GM21717 (cell line): Measurements from ENCODE around the gene SPTBN2.

Experiments
- ATAC-seq: cut with Tn5 transposase; IDR thresholded peaks from one replicate; pipeline ENCODE4 v1.9.1; 2021; ENCODE audit warnings: mild to moderate bottlenecking, moderate library complexity; ENCODE audit not compliant: unreplicated experiment

The SPTBN2 gene

DNA sequence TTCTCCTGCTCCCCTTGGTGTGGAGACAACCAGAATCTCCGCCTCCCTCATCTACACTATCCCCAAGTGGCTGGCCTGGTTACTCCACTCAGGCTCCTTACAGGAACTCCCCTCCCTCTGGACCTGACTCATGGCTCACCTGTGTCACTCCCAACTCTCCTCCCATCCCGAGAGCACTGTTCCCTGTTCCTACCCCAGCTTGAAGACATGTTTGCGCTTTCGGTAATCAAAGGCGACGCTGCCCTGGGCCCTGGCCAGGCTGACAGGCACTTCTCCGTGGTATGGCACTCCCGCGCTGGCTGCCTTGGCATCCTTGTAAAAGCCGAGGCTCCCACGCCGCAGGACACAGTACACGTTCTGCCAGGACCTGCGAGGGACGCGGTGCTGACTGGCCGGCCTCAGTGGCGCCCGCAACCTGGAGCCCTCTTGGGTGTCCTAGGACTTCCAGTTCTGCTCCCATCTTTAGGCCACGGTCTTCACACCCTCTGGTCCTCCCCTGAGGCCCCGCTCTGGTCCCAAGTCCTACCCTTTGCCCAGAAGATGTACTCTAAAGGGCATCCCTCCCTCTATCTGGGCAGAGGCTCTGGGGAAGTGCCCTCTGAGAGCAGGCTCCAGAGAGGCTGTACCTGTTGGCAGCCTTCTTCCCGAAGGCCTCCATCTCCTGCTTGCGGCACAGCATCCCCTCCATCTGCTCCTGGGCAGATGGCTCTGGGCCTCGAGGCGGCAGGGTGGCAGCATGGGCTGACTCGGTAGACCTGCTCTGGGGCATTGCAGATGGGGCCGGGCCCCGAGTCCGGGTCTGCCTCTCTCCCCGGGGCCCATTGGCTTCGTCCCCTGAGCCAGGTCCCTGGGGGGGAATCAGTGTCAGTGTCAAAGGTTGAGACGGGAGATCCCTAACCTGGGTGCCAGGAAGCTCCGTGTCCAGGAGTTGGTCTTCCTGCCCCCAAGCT lies 41.9 kb downstream of the SPTBN2 start:
- no peak for ATAC-seq

DNA sequence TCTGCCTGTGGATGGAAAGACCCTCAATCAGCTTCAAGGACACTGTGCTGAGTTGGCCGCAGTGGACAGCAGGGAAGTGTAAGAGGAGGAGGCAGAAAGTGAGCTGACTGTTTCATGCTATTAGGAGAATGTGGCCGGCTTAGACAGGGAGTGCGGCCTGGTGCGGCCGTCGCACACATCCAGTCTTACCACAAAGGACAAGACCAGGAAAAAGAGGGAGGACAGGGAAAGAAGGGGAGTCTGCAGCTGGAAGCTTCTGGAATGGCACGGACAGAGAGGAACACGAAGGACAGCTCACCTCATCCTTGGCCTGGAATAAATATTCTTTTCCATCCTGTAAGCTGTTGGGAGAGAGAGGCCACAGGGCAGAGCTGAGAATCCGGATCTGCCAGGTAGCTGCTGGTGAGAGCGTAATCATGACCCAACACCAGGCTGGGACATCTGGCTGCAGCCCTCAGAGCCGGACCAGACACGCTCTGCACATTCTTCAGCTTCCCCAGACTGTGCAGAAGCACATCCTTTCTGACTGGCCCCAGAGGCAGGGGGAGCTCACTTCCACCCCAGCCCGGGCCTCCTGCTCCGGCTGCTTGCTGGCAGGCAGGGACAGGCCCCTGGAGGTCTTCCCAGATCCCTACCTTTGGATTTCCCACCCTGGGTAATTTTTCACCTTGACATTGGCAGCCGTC lies 42.8 kb downstream of the SPTBN2 start:
- no peak for ATAC-seq

DNA sequence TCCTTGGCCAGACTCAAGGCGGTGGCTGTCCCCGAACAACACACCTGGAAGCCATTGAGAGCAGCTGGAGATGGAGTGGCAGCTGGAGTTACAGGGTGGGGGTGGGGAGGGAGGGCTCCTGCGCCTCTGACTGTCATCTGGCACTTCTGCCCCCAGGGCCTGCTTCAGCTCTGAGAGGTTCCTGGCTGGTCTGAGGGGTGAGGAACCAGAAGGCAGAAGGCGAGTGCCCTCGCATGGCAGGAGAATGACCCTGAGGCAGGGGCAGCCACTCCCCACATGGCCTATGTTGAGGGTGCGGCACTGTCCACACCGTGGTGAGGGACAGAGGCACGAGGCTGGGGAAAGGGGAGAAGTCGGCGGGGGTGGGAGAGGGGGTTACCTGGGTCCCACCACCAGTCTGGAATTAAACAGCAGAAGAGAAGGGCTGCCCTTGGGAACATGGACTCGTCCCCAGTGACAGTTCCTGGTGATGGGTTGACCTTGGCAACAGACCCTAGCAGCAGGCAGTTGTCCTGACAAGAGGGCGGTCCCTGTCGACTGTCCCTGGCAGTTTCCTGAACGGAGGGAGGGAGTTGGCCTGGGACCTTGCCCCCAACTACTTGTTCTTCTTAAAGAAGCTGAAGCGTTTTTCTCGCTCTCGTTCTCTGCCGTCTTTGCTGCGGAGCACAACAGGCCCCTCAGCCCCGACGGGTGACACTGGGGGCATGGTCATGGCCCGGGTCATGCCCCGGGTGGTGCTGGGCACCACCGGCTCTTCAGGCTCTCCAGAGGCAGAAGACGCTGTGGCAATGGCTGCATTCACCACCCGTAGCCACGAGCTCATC lies 43.5 kb downstream of the SPTBN2 start:
- no peak for ATAC-seq

DNA sequence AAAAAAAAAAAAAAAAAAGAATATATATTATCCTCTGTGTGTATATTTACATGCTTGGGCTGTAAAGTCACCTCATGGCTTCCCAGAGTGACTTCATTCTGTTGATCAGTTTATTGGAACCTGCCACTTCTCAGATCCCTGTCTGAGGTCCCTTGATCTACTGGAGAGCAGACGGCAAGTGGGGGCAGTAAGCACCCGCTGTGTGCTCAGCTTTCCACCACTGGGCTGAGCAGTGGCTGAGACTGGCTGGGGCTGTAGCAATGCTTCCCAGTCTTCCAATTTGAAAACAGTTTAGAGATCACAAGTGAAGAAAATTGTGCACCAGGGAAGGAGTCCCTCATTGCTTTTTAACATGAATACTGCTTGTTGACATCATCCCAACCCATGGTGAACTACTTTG lies 44.4 kb downstream of the SPTBN2 start:
- no peak for ATAC-seq

DNA sequence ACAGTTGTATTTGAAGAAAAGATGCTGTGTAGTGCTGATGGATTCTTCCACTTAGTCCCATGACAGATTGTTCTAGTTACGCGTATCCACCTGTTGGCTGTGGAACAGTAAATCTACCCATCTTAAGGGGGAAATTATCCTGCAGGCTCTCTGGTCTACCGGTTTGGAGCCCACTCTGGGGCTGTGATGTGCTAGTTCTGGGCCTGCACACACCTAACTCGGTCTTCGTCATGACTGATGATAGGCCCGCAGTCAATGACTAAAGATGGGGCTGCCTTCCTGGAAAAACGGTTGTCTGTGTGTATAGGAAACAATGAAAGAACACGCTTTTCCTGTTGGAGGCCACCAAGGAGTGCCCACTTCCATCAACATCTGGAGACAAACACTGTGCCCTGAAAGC lies 45.1 kb downstream of the SPTBN2 start:
- no peak for ATAC-seq

DNA sequence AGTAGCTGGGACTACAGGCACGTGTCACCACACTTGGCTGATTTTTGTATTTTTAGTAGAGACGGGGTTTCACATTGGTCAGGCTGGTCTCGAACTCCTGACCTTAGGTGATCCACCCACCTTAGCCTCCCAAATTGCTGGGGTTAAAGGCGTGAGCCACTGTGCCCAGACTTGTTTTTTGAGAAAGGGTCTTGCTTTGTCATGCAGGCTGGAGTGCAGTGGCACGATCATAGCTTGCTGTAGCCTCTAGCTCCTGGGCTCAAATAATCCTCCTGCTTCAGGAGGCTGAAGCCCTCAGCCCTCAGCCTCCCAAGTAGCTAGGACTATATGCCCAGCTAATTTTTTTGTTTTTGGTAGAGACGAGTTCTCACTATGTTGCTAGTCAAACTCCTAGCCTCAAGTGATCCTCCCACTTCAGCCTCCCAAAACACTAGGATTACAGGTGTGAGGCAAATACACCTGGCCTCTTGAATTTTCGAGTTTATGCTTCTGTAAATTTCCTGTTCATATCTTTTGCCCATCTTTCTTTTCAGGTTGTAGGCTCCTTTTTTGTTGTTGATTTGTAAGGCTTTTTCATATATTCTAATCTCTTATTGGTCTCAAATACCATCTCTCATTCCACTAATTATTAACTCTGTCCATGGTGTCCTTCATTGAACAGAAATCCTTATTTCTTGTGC lies 47.9 kb downstream of the SPTBN2 start:
- no peak for ATAC-seq

DNA sequence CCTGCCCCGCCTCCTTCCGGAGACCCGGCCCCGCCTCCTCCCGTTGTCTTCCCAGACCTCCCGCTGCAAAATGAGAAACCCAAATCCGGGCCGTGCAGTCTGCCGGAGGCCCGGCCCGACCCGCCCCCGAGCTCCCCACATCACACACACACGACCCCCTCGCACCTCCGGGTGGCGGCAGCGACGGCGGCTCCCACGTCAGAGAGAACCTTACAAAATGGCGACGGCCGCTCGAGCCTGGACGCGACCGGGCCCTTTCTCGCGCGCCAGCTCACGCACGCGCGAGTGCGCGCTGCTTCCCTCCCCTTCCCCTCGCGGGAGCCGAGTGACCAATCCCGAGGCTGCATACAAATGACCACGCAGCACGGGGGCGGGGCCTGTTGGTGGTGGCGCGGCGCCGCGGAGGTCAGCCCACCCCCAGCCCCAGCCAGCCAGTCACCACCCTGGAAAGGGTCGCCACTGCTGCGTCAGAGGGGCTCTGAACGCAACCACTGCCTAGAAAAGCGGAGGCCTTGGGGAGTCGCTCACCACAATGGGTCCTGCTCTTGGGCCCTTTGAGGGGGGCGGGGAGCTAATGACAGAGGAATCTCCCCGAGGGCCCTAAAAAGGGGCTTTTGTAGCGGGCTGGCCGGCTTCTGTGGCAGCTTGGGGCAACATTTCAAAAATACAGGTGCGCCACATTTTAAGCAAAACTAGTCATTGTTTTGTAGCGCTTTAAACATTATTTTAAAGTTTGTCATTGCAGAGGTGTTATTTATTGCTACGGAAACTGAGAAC lies 51.2 kb downstream of the SPTBN2 start, which contains the start of gene RBM4B:
Gene RBM4B, minus strand, starts transcription at position 289 of the 777 bp plus-strand sequence. CDS start 808 bp downstream, outside the sequence.
- peak; percentile 72 for ATAC-seq

DNA sequence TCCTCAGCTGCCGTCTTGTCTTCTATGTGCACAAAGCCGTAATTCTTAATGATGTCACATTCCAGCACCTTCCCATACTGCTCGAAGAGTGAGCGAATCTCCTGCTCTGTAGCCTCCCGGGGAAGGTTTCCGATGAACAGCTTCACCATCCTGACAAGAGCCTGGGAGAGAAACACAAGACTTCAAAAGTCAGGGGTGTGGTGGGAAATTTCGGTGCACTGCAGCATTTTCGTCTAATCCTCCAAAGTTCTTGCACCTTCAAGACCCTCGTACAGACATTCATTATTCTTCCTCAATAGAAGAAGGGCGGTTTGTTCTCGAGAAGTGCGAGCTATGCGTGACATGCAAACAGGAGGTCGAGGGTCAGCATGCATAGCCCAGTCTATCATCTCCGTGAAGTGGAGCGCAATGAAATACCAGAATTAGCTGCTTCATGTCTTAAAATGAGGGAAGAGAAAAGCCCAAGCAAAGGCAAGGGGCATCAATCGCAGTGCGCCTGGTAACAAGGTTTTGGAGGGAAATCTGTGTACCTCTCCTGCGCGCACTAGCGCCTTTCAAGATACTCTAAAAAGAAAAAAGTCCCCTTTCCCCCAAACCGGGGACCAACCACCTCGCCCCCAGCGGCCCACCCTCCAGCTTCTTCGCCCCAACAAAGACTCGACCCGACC lies 52.0 kb downstream of the SPTBN2 start:
- ATAC-seq, result no peak

DNA sequence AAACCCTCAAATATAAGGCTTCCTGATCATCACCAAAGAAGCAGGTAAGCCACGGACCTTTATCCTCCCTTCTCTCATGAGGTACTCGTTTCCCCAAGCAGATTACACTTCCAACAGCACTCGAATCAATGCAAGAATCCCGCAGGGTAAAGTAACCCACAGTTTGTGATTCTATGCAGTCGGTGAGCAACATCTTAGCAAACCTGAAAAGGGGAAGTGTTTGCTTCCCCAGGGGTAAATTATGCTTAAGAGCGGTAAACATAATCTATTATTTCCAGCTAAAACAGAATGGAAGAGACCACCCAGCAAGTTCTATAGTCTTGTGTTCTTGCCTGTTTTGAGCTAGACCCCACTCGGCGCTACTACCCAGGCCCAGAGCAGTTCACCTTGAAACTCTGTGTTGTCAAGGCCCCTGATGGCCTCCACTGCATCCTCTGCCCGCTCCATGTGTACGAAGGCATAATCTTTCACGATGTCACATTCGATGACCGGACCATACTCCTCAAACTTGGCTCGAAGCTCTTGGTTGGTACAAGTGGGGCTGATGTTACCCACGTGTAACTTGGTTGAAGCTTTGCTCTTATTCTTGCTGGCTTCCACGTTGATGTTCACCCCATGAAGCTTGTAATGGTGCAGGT lies 52.6 kb downstream of the SPTBN2 start:
- no peak for ATAC-seq

DNA sequence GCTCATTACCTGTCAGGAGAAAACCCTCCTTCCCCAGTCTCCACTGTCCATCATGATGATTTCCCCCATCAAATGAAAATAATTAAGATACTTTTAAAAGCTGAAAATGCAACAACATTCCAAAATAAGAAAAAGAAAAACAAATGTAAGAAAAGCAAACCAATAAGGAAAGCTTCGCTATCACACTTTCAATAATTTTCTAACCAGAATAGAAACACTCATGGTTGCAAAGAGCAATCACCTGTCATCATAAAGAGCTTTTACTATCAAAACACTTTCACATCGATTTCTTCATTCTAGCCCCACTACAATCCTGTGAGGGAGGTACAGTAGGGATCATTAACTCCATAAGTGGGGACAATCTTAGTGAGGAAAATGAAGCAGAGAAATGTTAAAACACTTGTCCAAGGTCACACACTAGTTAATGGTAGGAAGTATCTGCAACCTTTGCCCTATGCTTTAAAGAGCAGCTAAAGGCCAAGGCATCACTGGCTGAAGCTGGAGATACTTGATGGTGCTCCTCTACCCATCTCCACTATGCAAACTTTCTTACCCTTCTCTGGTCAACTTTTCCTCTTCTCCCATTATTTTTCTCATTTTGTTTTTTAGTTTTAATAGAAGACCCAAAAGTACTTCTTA lies 53.9 kb downstream of the SPTBN2 start:
- ATAC-seq, result no peak

DNA sequence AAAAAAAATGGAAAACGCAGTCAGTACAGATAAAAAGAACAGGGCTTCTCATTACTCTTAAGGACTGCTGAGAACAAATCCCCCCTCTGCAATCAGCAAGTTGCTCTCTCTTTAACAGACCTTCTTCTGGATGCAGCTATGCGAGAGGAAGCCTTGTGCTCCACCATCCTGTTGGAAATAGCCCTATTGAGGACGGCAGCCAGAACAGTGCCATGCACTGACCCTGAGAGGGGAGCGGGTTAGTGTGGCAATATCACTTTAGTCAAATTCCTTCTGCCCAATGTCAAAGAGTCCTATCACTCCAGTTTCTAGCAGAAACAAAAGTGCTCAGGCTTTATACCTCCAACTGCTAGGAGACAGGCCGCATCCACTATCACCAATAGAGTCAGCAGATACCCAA lies 58.2 kb downstream of the SPTBN2 start:
- no peak for ATAC-seq

DNA sequence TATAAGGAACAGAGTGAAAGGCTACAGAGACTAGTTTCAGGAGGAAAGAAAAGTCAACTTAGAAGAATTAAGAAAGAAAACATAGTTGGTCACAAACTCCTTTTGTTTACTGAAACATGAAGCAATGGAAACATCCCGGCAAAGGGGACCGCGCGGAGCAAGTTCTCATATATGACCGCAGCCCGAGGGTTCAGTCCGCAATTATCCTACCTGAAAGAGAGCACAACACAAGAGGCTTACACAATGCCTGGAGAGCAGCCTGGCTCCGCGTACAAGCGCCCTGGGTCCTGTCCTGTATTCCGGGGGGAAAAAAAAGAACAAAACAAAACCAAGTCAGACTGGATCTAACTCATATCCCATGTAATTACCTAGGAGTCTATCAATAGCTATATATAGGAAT lies 63.6 kb downstream of the SPTBN2 start:
- ATAC-seq, result no peak

DNA sequence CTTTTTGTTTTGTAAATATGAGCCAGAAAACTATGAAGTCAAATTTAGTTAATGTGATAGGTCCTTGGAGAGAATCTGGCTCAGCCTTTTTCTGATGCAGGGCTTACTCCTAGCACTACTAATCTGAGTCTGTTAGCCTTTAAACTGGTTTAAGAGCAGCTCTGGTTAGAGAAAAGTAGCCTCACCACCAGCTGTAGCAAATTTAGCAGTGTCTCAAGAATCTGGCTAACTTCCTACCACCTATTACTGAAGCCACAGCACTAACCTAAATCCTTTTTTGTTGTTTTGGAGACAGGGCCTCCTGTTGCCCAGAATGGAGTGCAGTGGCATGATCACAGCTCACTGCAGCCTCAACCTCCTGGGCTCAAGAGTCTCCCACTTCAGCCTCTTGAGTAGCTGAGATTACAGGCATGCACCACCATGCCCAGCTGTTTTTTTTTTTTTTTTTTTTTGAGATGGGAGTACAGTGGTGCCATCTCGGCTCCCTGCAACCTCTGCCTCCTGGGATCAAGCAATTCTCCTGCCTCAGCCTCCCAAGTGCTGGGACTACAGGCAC lies 65.2 kb downstream of the SPTBN2 start:
- ATAC-seq, result no peak

DNA sequence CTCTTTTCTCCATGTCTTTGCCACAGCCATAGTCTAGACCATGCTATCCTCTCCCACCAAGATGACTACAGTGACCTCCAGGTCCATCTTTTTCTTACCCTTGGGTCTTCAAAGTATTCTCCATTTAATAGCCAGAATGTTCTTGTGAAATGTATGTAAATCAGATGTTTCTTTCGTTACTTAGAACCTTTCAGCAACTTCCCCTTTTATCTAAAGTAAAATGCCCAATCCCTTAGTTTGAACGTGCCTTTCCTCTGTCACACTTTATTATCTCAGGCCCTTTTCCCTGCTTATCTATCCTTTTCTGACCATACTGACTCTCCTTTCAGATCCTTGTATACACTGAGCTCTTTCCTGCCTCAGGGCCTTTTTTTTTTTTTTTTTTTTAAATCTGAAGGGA lies 69.3 kb downstream of the SPTBN2 start:
- ATAC-seq, result no peak

DNA sequence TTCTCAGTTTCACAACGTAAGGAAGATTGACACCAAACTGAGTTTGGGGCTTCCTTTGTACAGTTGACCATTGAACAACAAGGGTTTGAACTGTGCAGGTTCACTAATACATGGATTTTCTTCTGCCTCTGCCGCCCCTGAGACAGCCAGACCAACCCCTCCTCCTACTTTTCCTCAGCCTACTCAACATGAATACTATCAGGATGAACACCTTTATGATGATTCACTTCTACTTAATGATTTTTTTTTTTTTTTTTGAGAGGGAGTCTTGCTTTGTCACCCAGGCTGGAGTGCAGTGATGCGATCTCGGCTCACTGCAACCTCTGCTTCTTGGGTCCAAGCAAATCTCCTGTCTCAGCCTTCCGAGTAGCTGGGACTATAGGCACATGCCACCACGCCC lies 75.9 kb downstream of the SPTBN2 start:
- ATAC-seq, result no peak

DNA sequence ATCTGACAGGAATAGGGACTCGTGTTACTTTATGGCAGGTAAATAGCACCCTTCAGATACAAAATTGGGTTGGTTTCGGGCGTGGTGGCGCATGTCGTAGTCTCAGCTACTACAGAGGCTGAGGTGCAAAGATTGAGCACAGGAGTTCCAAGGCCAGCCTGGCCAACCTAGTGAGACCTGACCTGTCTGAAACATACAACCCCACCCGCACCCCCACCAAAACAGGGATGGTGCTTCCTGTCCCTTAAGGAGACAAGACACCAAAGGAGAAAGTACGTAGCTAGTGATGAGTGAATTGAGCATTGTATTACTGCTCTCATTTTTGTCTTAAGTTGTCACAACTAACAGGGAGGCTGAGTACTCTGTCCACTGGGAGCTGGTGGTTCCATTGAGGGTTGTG lies 76.4 kb downstream of the SPTBN2 start:
- ATAC-seq, result no peak

DNA sequence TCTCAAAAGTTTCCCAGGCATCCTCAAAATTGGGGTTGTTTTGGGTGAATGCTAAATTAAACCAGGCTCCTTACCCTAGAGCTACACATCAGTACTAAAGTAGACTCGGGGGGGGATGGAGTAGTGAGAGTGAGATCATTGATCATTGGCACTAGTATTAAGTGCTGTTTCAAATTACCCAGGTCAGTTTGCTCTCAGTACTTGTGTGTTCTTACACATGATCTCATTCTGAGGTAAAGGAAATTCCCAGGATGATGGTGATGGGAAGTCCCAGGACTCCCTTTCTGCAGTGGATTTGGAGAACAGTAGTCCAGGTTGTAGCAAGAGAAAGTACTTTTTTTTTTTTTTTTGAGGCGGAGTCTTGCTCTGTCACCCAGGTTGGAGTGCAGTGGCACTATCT lies 78.0 kb downstream of the SPTBN2 start:
- no peak for ATAC-seq

DNA sequence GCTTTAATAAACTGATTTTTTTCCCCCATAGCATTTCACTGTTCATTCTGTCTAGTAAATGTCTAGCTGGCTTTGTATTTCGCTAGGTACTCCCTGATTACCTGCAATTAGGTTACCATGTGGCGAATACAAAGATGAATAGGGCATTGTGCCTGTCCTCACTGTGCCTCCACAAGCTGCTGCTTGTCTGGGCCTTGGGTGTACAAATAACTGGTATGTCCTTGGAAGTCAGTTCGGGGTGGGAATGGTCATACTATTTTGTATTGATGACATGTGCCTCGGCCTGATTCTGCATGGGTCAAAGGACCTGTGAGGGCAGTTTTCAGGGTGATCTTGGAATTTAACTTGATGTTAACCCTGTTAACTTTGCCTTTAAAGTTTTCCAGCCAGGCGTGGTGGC lies 79.1 kb downstream of the SPTBN2 start:
- no peak for ATAC-seq
